HT-29 (cell line): Measurements from ENCODE around the gene KDM4C. TPM values are rescaled to one million over a fixed set of nuclear protein-coding genes. Genes with fewer than 3 reads are reported as not detected.
A peak's percentile ranks its signal among the peaks of the same experiment; 100 is the strongest.

Experiments
- DNase-seq: peaks from one replicate; pipeline ENCODE4 v3.0.0-alpha.2; 2015; ENCODE audit warnings: low spot score
- total RNA-seq: library from RNA; depleted of rRNA; stranded (reverse); fragments of >200 nt; shearing (Covaris generic); gene quantifications from 2 replicates; pipeline ENCODE4 v1.2.3, GENCODE V29; 2014

Gene KDM4C
- total RNA-seq, 1 experiment from 2014 or later = 22.4 TPM

DNA sequence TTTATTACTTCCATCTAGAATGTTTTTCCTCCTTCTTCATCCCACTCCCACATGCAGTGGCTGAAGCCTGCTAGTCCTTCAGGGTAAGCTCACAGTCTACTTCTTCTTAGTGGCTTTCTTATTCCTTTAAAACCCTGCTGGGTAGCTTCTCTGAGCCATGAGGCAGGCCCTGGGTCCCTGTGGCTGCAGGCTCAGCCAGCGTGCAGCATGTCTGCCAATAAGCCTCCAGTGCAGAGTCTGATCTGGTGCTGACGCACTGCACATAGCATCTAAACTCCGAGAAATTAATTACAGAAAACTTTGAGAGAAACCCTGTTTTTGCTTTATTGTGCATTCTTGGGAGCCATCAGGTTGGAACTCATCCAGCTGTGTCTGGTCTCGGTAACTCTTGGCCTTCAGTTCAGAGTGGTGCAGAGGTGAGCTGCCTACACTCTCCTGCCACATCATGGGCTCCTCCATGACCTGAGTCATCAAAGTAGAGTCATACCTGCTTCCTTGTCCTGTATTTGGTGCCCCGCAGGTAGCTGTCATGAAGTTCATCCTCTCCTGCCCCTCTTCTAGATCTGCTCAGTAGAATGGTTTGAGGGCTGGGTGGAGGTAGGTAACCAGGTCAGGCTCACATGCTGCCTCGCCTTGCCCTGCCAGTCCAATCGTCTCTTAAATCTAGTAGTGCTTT lies 339.4 kb downstream of the KDM4C start:
- DNase-seq = no peak

DNA sequence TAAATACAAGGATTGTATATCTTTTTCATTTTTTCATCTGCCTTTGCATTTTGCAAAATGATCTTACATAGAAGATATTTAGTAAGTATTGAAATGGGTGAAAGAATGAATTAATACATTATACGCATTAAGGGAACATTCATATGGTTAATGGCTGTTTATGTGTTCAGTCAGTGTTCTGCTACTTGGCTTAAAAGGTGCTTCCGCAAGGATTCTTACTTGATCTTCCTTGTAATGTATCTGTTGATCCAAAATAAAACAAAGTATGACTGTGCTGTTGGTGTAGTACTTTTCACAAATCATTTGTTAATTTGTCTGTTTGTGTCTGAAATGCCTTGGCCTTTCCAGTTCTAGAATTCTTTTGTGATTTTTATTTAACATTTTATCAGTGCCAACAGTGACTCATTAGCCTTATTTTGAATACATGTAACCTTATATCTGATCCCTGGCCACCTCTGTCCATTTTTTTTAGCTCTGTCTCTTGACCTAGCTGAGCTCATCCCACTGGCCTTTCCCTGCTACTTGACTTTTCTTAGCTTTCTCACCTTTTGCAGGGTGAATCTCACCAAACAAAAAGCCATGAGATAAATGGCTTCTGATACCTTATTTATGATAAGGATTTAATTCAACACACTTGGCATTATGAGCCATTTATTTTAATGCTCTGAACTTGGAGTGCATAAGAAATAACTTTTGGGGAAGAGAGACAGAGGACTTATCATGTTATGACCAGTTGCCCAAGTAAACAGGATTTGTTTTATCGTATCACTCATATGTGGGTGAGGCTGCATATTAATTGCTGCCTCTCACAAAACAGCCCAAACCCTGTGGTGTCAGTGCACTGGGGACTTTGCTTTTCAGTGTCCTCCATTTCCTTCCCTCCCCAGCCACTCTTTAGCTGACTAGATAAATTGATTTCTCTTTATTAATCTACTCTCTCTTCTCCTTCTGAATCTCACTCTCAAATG lies 340.3 kb downstream of the KDM4C start:
- DNase-seq = no peak

DNA sequence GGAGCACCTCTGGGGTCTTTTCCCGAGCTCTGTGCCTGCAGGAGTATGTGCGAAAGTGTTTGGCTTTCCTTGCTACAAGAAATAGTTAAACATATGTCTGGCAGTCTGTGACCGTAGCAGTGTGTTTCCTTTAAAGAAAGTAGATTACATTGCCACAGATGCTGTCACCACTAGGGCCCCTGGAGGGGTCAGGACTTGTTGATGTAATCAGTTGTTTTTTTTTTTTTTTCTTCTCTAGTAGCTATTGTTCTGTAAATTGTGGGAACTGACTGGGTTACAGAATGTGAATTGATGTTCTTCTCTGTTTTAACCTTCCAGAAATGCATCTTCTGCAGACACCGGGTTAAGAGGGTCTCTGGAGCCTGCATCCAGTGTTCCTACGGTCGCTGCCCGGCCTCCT lies 345.6 kb downstream of the KDM4C start:
- no peak for DNase-seq

DNA sequence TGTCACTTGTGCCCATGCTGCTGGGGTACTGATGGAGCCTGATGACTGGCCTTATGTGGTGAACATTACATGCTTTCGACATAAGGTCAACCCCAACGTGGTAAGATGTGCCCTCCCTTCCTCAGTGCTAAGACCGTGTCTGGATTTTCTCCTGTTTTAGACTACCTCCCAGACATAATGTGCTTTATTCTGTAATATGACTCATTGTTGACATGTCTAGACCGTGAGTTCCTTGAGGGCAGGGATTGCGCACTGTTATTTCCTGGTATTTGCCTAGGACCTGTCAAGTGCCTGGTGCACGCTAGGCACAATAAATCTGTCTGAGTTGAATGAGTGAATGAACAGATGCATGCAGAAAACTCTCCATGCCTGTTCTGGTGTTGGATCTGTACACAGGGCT lies 346.0 kb downstream of the KDM4C start:
- no peak for DNase-seq

DNA sequence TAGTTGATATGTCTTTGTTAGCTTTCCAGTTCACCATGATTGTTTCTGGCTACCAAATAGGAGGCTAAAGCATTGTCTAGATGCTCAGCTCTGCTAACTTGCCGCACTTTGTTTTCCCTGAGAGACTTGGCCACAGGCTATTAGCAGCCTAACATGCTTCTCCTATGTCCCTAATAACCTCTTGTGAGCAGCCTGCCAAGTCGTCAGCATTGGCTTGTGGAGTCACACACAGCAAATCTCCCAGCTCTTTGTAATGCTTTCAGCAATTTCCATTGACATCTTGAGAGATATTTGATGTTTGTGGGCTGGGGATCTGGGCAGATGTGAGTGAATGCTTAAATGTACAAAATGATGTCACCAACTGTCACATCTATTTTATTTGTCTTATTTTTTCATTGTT lies 346.9 kb downstream of the KDM4C start:
- no peak for DNase-seq

DNA sequence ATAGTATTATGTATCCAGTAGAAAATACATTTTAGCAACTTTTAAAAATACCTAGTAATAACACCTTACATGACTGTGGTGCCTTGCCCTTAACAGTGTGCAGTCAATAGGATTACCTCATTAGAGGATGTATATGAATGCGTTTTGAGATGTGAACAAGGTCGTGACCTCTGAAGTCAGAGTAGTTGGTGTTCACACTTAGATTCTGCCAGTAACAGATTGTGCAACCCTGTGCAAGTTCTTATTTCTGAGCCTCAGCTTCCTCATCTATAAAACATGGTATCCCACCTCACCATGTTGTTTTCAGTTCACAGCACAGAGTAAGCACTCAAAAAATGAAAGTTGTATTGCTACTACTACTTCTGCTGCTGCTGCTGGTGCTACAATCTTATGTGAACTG lies 347.3 kb downstream of the KDM4C start:
- no peak for DNase-seq

DNA sequence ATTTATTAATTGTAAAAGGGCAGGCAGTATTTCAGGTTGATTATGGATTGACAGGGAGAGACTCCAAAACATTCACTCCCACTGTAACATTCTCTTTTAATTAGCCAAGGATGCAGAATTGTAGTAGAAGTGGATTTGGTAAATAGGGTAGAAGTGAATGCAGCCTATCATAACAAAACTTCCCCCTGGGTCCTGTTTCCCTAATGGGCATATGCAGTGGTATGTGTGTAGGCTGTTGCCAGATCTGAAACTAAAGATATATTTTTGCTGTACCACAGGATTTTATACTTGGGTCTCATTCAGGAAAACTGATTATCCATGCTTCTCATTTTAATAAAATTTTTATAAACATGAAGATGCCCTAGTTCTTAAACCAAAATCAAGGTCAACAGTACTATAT lies 351.2 kb downstream of the KDM4C start:
- DNase-seq = no peak

DNA sequence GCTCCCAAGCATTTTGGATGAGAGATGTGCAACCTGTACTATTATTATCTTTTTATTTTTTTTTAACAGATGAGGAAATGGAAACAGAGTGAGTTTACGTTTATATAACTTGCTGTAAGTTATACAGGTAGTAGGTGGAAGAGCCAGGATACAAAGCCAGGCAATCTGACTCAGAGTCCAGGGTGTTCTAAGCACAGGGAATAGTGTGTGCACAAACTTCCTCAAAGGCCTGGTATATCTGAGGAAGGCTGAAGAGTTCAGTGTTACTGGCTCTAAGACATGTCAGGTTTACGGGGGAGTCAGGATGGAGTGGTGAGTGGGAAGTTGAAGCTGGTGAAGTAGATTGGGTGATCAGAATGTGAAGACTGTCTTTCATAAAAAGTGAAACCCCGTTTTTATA lies 353.6 kb downstream of the KDM4C start:
- no peak for DNase-seq

DNA sequence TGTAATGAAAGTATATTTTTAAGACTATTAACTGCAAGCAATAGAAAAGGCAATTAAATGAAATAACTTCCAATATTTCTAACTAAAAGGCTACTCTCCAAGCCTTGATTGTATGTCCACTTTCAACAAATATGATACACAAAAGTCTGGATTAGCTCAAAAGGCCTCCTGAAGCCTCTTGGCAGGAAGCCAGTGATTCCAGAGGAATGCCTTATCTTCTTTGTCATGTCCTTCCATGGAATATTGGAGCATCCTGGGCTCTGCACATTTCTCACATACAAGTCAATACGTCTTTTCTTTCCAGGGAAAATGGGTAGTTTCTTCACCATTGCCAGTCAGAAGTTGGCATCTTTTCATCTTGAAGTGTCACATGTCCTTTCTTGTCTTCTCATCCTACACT lies 357.8 kb downstream of the KDM4C start:
- no peak for DNase-seq

DNA sequence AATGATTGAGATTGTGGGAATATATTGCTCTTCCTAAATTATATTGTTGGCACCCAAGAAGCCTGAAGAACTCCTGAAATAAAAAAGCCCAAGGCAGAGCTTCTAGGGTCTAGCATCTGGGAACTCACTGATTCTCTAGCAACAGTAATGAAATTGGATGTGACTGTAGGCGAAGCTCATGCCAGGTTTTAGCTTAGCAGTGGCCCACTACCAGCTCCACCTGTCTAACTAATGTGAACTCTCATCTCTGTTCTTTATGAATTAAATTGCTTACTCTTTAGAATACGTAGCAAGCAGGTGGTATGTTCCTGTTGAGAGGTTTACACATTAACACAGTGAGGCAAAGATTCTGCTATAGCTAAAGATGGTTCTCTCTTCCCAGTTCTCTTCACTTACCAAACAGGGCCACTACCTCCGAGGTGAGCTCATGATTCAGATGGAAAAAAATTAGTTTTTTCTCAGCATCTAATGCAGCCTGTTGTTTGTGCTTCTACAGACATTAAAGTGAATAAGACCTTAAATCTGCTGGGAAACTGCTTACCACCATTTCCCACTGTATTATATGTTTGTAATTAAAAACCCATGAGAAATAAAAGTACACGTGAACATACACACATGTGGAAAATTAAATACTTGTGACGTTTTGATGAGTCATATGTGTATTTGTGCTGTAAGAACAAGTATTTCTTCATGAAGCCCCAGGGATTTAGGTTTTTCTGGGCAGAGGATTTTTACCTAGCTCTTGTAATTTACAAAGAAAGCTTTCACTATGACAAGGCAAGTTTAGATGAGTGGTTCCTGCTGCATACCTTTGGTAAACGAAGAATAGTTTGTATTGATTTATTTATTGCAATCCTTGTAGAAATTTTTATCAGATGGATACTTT lies 360.1 kb downstream of the KDM4C start:
- no peak for DNase-seq

DNA sequence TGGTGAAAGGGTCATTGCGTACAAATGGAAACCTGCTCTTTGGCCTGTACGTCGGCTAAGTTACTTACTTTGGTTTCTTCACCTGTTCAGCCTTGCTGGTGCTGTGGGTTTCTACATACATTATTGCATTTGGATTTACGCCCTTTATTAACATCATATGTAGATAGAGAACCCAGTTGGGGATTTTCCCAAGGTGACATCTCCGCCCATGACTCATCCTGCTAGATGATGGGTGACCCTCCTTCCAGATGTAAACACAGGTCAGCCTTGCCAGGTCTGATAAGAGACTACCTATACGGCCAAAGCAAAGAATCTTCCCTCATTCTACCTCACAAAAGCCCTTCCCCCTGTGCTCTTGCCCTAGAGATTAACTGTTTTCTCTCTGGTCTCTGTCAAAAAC lies 360.9 kb downstream of the KDM4C start:
- DNase-seq = no peak

DNA sequence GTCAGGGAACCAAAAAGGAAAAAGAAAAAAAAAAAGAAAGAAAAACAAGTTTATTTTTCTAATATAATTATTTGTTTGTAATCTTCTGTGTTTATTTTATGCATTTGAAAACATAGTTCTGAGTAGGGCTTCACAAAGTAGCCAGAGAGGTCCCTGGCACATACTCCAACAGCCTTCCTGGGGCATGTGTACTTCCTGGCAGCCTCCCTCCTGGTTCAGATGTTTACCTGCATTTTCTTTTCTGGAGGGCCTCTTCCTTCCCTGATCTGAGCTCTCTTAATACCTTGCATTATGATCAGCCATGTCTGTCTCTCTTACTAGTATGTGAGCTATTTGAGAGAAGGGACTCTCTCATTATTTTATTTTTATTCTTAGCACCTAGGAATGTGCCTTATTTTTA lies 361.8 kb downstream of the KDM4C start:
- DNase-seq = no peak

DNA sequence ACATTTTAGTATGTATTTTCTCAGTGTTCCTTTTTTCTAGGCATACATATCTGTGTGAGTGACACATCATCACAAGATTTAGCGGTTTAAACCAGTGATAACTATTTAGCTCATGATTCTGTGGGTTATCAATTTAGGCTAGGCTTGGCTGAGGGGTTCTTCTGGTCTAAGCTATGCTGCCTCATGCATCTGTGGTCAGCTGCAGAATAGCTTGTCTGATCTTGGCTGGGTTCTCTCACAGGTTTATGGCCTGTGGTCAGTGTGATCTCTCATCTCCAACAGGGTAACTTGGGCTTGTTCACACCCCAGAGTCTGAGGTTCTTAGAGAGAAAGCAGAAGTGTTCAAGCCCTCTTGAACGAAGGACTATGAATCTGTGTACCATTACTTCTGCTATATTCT lies 363.3 kb downstream of the KDM4C start:
- peak; percentile 3 for DNase-seq

DNA sequence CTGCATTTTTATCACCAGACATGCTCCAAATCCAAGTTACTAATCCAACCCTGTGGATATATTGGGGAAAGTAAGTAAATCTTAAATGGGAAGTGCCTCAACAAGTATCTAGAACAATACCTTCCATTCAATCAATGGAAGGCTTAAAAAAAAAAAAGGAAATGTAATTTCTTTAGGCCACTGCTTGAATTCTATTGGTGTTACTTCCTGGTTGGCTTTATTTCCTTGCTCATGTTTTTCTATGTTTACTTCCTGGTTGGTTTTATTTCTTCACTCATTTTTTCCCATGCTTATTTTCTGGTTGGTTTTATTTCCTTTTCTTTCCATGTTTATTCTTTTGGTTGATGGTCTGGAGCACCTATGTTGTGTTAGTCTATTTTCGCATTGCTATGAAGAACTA lies 363.9 kb downstream of the KDM4C start:
- peak; percentile 25 for DNase-seq

DNA sequence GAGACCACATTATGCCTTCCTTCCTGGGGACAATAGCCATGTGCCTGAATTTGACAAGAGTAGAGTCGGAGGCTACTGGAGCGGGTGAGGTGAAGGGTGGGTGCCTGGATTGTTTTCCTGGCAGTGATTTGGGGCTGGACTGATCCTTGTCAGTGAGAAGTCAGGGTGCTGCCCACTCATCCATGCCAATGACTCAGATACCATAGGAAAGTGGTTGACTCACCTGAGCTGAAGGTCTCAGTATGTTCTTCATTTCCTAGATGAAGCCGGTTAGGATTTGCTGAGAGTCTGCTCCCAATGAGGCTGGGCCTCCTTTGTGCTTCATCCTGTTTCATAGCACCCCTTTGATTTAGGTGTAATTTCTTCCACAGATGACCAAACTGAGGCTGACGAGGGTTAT lies 366.0 kb downstream of the KDM4C start:
- DNase-seq = no peak

DNA sequence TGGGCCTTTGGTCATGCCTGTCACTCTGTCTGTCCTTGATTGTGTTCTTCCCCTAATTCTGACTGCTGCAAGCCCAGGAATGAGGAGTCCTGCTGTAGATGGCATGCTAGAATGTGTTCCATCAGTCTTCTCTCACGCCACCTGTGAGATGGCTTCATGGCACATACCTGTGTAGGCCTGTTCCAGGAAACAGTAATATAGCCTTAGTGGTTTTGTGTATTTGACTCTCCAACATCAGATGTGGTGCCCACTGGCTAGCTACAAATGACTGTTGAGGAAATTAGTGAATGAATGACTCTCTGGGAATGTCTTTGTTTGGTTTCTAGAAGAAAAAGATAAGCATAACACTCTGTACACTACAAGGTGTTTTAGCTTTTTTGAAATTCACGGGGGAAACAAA lies 367.5 kb downstream of the KDM4C start:
- no peak for DNase-seq

DNA sequence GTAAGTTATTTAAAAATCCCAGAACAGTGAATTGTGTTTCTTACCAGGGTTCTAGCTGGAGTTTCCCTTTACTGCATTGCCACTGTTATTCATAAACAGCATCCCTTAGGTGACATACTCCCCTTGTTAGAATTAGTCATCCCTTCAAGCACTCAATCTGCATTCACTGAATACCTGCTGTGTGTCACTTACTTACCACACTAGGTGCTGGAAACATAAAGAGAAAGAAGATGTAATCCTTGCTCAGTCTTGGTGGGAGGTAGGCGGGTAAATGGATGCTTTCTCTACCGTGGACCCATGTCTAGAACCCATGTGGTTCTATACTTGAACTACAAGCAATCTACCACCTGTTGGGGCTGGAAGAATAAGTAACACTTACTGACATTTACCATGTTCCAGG lies 371.6 kb downstream of the KDM4C start:
- DNase-seq = no peak

DNA sequence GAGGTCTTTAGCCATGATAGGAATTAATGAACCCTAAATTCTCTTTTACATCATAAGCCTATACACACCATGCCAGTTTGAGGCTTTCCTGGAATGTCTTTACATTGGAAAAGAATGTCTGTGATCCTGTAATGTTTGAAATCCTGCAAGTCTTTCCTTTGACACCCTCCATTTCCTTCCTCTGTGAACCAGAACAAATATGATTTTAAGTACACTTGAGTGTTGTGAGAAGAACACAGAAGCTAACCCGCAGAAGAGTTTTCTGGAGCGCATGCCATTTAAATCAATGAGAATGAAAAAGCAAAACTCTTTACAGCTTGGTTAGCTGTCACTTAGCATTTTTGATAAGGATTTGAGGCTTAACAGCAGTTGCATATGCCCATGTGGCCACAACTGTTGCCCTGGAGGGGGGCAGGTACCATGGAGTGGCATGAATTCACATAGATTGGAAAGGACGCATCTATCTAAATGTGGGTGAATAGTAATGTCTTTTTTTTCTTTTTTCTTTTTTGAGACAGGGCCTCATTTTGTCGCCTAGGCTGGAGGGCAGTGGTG lies 372.6 kb downstream of the KDM4C start:
- no peak for DNase-seq

DNA sequence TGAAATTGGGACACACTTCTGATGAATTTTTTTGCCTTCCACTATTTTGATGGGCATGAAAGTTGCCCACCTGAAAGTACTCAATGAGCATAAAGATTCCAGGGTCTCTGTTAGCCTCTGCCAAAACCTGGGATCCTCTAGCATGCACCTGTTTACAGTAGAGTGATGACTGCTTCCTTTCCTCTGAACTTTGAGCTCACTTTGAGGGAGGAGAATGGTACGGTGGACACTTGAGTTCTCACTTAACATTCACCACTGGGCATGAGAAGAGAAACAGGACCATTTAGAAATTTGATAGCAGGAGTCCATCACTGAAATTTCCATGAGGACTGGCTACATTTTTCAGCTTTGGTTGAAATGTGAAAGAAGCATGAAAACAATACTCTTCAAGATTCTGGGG lies 374.8 kb downstream of the KDM4C start:
- DNase-seq = no peak

DNA sequence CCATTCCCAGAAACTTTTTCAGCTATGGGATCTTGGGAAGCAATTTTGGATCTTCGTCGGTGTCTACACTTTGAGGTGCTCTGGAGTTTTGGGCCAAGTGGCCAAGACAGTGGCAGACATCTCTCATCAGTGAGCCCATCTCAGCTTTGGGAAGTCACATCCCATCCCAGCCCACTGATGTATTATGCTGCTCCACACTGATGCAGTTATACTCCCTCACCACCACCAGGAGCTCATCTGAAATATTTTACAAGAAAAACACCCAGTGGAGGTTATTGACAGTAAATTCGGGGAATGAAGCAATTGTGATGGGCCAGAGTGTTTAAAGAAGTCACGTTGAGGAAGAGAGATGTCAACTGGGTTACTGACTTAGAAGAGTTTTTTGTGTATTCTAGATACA lies 378.0 kb downstream of the KDM4C start:
- no peak for DNase-seq

DNA sequence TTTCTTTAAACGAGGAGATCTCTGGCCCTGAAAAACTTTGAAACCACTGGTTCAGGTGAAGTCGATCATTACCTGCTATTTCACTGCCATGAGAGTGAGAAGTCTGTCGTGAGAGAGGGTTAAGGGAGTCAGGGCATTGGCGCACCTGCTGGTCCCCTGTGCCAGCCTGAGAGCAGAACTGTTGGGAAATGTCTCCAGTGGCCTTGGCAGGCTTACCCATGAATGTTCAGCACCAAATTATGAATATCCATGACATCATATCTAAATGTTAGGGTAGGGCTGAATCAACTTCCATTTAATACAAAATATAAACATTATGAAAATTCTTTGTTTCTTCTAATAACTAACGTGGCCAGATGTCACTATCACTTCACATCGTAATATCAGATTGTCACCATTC lies 379.3 kb downstream of the KDM4C start:
- DNase-seq = no peak

DNA sequence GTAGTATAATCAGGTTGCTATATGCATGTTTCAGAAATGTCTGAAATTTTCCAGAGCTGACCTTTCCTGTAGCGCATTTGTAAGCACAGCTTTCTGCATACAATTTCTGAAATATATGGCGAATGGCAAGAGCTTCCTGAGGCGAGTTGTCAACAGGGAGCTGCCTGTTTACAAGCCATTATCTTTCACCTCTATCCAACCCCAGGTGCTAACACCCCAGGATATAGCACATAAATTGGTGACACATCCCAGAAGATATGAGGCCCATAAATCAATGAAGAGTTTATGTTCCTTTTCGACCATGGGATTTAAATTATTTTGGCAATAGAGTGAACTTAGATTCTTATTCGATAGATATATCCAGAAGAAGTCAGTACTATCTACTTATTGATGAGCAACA lies 379.8 kb downstream of the KDM4C start:
- no peak for DNase-seq
